GM19463 (cell line): Measurements from ENCODE around the gene PCSK1.
"Not testable (repeated sequence)": the region's sequence is repeated elsewhere in the genome, so short reads cannot be mapped to it uniquely, and the experiment has no call there.

ENCODE experiments used
- ATAC-seq: cut with Tn5 transposase; IDR thresholded peaks from one replicate; pipeline ENCODE4 v1.9.1; 2021; ENCODE audit warnings: mild to moderate bottlenecking, moderate library complexity; ENCODE audit not compliant: unreplicated experiment

PCSK1 gene

GRCh38 chr5:96374653-96375052 is 58.4 kb downstream of the PCSK1 start:
- no peak for ATAC-seq

- ATAC-seq = no peak
Measured at GRCh38 chr5:96373381-96373733, 59.7 kb downstream of the PCSK1 start.

- no peak for ATAC-seq
Measured at GRCh38 chr5:96372726-96373380, 60.2 kb downstream of the PCSK1 start.

- ATAC-seq = no peak
Measured at GRCh38 chr5:96370976-96371375, 62.1 kb downstream of the PCSK1 start.

GRCh38 chr5:96367337-96367736 is 65.7 kb downstream of the PCSK1 start:
- ATAC-seq = not testable (repeated sequence)

- ATAC-seq = no peak
Measured at GRCh38 chr5:96354237-96354636, 78.8 kb downstream of the PCSK1 start.

GRCh38 chr5:96353220-96353619 is 79.8 kb downstream of the PCSK1 start:
- no peak for ATAC-seq

- ATAC-seq = no peak
Measured at GRCh38 chr5:96350678-96351077, 82.4 kb downstream of the PCSK1 start.

GRCh38 chr5:96348536-96348935 is 84.5 kb downstream of the PCSK1 start:
- ATAC-seq = no peak

- no peak for ATAC-seq
Measured at GRCh38 chr5:96347502-96348292, 85.4 kb downstream of the PCSK1 start.

- peak; percentile 86 for ATAC-seq
Measured at GRCh38 chr5:96344678-96345577, 88.1 kb downstream of the PCSK1 start.

GRCh38 chr5:96343094-96343493 is 90.0 kb downstream of the PCSK1 start:
- ATAC-seq = no peak

GRCh38 chr5:96342581-96342980 is 90.5 kb downstream of the PCSK1 start:
- no peak for ATAC-seq
